ENCODE measurements around the gene GSTP1. TPM values are rescaled to one million over a fixed set of nuclear protein-coding genes. Genes with fewer than 3 reads are reported as not detected.
A peak's percentile ranks its signal among the peaks of the same experiment; 100 is the strongest.

GSTP1 gene
- total and polyA plus RNA-seq, 9 of the 15 experiments (the other 6 are each of a cell fraction or from before 2014, with no cell fraction given), result 592 to 2,150 (median 1,204) TPM

- no peak; a peak in 1 of 4 replicates for TF ChIP-seq SRF (CRISPR knock-in tag; IDR thresholded peaks at IDR 0.05)
Measured at GRCh38 chr11:67600324-67601029, 16.9 kb downstream of the GSTP1 start (continued).

GRCh38 chr11:67601098-67601497 is 17.5 kb downstream of the GSTP1 start:
- H3K4me2 ChIP-seq (ENCODE audit: insufficient read depth, low read length), result peak overlapping the region; percentile 51
- CTCF ChIA-PET (ENCODE audit: low intra/inter-chr PET ratio), result no interaction called here
- H3K4me1 ChIP-seq (replicated peaks in 1 of 2; ENCODE audit: control insufficient read depth in 2 of 2, insufficient read depth in 2 of 2, low read length in 2 of 2), result peaks cover 49 to 50% of the 10 kb centered on the region in 2 experiments
- peak overlapping the region in 1 of 2 experiments; percentile 18; a peak in 2 of 4 replicates for H3K9ac ChIP-seq (ENCODE audit: insufficient read depth in 1 of 2, low read depth in 2 of 2, low read length in 2 of 2)
- H3K36me3 ChIP-seq (ENCODE audit: control insufficient read depth, insufficient read depth, low read length), result no peaks in the 10 kb centered on the region
- H3K27me3 ChIP-seq (ENCODE audit: control insufficient read depth in 2 of 2, insufficient read depth in 2 of 2, low read length in 2 of 2), result no peaks in the 10 kb centered on the region
- H4K20me1 ChIP-seq (replicated peaks; ENCODE audit: control insufficient read depth, insufficient read depth, low read length), result no peaks in the 10 kb centered on the region
- in situ Hi-C loops (cut with MboI), result no loop called here
- 87% methylated on average over 7 of the region's 7 CpGs for WGBS (ENCODE audit: insufficient coverage, low coverage, missing lambda C conversion rate)
- H3K9me1 ChIP-seq (ENCODE audit: control insufficient read depth, insufficient read depth, low read length), result no peaks in the 10 kb centered on the region
- TF ChIP-seq SREBF1 (IDR thresholded peaks at IDR 0.05; ENCODE audit: borderline replicate concordance, low read depth, low read length), result no peak
- TF ChIP-seq KAT8 (IDR thresholded peaks at IDR 0.05; ENCODE audit: low read depth), result no peak
- TF ChIP-seq ATF4 (CRISPR knock-in tag; IDR thresholded peaks at IDR 0.05), result no peak
- TF ChIP-seq ID3 (CRISPR knock-in tag; IDR thresholded peaks at IDR 0.05), result no peak
- no peak for TF ChIP-seq ID3 (tag; IDR thresholded peaks at IDR 0.05)
- TF ChIP-seq UBTF (IDR thresholded peaks at IDR 0.05; ENCODE audit: borderline replicate concordance in 1 of 2, low read depth in 2 of 2, low read length in 2 of 2), result no peak
- TF ChIP-seq PATZ1 (CRISPR knock-in tag; IDR thresholded peaks at IDR 0.05; ENCODE audit: borderline replicate concordance), result no peak
- 0 out of 2 replicates have a peak, but pooled peaks have one; percentile 21 for TF ChIP-seq ZBTB7A (IDR thresholded peaks at IDR 0.05; ENCODE audit: borderline replicate concordance, control insufficient read depth, low read depth, low read length)
- BruUV-seq (replicated peaks), result no TSS peak
- peak overlapping the region; percentile 41; the same call in 1 of the 2 replicates for H2AFZ ChIP-seq (ENCODE audit: low read depth, low read length)
- peaks cover 8% of the 10 kb centered on the region for H3K9me3 ChIP-seq (replicated peaks; ENCODE audit: control insufficient read depth, insufficient read depth, low read depth, low read length)
- DNase-seq (ENCODE audit: extremely low read depth in 1 of 4, low spot score in 3 of 4) (no peak), ATAC-seq (no peak), FAIRE-seq (no peak)
- peaks cover 1% of the 10 kb centered on the region; the same call in 2 of the 3 replicates for H3K79me2 ChIP-seq (ENCODE audit: control insufficient read depth, insufficient read depth, low read length)
- intact Hi-C loops (cut with micrococcal nuclease), result no loop called here
- POLR2A ChIA-PET, result interaction anchor here (1.0 to 3.9 kb wide), 3 partner anchors 11 to 16 kb away, joined by 4 to 15 read pairs (median 14); no protein-coding TSS in a partner anchor
- peak overlapping the region; percentile 59 for H3K27ac ChIP-seq (ENCODE audit: extremely low read depth, low read depth, low read length)
- no peak overlapping the region for H3K4me3 ChIP-seq
